ENCODE measurements around the gene TAS2R46.
"Not testable (repeated sequence)": the region's sequence is repeated elsewhere in the genome, so short reads cannot be mapped to it uniquely, and the experiment has no call there.

TAS2R46 gene, protein sequence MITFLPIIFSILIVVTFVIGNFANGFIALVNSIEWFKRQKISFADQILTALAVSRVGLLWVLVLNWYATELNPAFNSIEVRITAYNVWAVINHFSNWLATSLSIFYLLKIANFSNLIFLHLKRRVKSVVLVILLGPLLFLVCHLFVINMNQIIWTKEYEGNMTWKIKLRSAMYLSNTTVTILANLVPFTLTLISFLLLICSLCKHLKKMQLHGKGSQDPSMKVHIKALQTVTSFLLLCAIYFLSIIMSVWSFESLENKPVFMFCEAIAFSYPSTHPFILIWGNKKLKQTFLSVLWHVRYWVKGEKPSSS

DNA sequence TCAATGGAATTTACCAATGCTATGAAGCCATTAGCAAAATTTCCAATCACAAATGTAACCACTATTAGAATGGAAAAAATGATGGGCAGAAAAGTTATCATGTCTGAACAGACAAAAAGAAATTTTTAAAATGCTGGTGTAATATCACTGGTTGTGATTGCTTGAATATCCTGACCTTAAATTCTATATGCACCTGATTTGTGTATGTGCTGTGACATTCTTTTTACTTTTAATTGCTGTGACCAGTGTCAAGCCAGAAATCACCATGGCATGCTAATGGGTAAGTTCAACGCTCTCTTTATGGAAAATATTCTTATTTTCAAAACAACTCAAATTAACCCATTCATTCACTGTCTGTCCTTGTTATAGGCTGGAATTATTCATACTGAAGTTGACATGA, at the start of gene TAS2R46:
TAS2R46 (minus strand) TSS at position 101 of the 400 bp plus-strand sequence; CDS start at position 101, 0 bp downstream.
- not testable (repeated sequence) for DNase-seq

DNA sequence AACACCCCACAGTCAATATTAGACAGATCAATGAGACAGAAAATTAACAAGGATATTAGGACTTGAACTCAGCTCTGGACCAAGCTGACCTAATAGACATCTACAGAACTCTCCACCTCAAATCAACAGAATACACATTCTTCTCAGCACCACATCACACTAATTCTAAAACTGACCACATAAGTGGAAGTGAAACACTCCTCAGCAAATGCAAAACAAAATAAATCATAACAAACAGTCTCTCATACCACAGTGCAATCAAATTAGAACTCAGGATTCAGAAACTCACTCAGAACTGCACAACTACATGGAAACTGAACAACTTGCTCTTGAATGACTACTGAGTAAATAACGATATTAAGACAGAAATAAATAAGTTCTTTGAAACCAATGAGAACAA, 49.1 kb upstream of the TAS2R46 start:
- not testable (repeated sequence) for DNase-seq

DNA sequence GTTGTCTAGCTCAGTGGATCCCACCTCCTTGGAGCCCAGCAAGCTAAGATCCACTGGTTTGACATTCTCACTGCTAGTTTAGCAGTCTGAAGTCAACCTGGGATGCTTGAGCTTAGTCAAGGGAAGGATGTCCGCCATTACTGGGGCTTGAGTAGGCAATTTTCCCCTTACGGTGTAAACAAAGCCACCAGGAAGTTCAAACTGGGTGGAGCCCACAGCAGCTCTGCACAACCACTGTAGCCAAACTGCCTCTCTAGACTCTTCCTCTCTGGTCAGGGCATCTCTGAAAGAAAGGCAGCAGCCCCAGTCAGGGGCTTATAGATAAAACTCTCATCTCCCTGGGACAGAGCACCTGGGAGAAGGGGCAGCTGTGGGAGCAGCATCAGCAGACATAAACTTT, 46.8 kb upstream of the TAS2R46 start:
- no peak for DNase-seq

DNA sequence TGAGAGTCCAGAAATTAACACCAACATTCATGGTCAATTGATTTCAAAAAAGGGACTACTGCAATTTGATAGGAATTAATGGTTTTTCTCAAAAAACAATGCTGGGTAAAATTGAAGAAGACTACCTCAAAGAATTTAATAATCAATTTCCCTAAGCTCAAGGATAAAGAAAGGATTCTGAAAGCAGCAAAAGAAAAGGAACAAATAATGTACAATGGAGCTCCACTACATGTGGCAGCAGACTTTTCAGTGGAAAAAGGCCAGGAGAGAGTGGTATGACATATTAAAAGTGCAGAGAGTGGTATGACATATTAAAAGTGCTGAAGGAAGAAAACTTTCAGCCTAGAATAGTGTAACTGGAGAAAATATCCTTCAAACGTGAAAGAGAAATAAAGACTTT, 45.6 kb upstream of the TAS2R46 start:
- DNase-seq = no peak

DNA sequence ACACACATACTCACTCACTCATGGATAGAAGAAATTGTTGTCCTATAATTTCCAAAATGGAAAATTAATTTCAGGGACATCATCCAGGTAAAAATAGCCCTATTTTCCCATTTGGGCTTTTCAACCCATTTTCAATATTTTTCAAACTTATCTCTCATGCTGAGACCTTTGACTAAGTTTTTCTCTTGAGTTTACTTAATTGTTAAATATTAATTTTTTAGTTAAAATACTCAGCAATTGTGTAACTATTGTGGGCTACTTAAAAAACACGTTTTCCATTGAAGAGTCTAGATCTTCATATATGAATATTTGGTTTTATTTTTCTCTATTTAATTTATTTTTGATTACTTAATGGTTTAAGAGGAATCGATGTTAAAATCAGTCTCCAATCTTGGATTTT, 44.2 kb upstream of the TAS2R46 start:
- DNase-seq = no peak

DNA sequence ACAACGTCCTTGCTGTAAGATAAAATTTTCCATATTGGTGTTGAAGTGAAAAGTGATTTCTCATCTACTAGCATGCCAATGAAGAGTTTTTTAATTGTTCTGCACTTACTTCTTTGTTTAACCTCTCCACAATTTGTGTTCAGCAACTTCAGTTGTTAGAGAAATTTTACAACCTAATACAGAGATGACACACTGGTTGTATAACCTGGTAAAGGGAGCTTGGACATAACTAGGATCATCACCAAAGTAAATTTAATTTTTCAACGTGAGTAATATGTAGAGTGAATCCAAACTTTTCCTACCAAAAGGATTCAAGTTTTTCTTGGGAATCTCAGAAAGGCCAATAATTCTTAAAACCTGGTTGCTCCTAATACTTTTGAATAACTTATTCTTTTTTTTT, 43.5 kb upstream of the TAS2R46 start:
- no peak for DNase-seq

DNA sequence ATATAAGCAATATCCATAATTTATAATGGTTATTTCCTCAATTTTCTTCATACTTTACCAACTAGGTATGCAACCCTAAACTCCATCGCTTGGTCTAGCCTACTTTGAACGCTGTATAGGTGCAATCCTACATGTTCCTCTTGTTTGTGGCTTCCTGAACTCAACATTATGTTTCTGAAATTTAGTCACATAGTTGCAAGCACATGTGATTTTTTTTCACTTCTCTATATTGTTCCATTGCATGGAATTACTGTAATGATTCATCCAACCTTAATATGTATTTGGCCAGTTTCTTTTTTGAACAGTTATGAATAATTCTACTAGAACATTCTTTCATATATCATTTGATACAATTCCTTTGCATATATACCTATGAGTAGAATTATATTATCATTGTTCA, 32.8 kb upstream of the TAS2R46 start:
- not testable (repeated sequence) for DNase-seq

DNA sequence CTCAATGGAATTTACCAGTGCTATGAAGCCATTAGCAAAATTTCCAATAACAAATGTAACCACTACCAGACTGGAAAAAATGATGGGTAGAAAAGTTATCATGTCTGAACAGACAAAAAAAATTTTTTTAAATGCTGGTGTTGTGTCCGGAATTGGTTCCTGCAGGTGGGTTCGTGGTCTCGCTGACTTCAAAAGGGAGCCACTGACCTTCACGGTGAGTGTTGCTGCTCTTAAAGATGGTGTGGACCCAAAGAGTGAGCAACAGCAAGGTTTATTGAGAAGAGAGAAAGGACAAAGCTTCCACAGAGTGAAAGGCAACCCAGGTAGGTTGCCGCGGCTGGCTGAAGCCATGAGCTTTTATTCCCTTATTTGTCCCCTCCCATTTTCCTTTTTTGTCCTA, 30.0 kb upstream of the TAS2R46 start, which contains the start of gene TAS2R43:
TAS2R43 (minus strand) TSS at position 186 of the 400 bp plus-strand sequence; CDS start at position 102, 84 bp downstream.
- no peak for DNase-seq

DNA sequence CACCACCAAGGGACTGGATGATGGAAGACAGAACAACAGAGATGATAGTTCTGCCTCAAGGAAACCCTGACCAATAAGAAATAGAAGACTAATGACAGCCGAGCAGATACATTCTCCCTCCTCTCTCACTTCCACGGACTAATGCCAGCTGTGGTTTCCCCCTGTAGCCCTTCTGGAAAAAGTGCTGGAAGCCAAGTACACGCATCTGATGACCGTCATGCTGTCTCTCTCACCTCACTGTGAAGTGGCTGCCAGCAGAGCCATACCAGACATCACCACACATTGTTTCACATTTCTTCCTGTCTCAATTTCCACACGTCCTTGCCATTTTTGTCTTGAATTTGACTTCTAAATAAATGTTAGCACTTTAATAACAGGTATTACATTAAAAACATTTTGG, 27.2 kb upstream of the TAS2R46 start:
- no peak for DNase-seq

DNA sequence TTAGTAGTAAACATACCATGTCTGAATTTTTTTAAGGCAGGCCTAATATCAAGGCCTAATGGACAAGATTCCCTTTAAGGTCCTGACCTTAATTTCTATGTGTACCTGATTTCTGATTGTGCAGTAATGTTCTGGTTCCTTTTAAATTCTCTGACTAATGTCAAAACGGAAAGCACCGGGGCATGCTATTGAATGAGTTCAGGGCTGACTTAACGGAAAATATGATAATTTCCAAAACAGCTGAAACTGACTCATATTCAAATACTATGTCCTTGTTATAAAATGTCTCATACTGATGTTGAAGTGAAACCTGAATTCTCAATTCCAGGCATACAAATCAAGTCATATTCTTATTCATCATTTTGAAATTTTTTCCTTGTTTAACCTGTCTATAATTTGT, 23.3 kb upstream of the TAS2R46 start:
- peak; percentile 59 for DNase-seq

DNA sequence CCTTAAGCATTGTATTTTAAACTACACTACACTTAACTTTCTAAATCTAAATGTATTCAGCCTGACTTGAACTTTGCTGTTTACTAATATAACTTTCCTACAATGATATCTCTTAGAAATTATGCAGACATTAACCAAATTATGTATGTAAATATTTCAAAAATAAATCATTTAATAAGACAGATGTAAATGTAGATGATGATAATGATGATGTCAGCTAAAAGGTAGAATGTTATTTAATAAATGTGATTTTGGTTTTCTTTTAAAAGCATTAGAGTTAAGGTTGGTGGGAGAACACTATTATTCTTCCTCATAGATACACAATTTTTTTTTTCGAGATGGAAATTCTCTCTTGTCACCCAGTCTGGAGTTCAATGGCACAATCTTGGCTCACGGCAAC, 19.9 kb upstream of the TAS2R46 start:
- DNase-seq = no peak

DNA sequence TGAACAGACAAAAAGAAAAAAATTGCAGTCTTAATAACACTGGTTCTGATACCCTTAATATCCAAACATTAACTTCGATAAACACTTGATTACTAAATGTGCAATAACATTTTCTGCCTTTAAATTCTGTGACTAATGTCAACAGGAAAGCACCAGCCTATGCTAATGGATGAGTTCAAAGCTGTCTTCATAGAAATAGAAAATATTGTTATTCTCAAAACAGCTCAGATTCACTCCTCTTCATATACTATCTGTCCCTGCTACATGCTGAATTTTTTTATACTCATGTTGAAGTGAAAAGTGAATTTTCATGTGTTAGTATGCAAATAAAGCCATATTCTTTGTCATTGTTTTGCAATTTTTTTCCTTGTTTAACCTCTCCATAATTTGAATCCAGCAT, 16.2 kb upstream of the TAS2R46 start:
- no peak for DNase-seq

DNA sequence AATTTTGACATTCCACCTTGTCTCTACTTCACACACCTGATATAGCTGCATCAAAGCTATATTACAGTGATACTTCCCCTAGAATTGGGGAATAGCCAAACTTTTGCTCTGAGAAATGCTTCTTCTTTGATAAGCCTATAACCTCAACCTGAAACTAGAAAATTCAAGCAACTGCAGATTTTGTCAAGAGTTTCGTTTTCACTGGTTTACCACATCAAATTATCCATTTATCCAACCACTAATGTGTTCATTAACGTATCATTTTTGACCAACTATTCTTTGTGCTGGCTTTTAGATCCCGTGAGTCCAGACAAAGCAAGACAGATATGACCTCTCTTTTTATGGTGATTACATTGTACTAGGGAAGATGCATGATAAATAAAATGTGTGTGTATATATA, 13.5 kb upstream of the TAS2R46 start:
- no peak for DNase-seq

DNA sequence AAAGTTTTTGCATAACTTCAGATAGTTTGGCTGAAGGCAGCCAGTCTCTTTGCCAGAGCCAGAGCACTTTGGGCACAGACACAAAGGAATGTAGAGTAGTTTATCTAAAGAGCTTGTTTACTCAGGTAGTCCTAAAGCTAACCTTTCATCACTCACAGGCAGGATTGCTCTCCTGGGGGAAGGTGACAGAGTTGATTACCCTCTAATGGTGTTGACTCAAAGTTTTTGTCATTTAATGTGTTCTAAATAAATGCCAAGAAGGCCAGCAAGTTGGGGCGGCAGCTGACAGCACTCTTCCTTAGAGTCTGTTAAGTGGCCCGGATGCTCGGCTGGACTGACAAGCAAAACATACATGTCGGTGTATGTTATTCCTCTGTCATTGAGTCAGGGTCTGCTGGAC, 9.3 kb upstream of the TAS2R46 start:
- DNase-seq = no peak

DNA sequence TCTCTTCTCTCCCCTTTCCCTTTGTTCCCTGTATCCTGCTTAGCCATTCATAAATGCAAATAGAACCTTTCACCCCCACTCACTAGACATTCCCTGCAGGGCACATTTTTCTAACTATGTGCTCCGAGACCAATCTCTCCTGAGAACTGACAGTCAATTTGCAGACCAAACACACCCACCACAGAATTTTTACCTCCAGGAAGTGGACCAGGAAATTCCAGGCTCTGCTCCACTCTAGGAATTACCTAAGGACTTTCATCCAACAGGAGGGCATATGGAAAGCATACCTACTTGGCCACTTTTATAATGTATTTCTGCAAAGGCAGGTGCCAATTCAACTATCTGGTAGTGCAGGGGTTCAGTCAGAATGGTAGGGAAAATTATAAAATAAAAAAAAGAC, 8.9 kb upstream of the TAS2R46 start:
- no peak for DNase-seq

DNA sequence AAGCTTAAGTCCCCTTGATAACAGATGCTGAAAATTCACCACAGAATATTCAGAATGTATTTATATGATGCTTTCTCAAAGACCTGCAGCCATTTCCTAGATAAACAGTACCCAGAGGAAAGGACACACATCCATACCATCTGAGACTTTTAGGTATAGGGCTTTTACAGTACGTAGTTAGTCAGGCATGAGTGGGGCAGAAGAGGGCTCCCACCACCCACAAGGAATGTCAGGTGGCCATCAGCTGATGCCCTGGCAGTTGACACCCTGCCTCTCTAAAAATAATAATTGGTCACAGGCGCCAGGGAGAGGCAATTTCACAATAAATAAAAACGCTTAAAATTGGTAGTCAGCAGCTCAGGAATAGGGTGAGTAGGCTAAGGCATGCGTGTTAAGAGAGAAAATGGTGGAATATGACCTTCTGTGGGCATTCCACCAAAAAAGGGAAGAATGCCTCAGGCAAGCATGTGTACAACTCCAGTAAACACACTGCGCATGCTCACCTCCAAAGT, 7.8 kb upstream of the TAS2R46 start:
- DNase-seq = no peak

DNA sequence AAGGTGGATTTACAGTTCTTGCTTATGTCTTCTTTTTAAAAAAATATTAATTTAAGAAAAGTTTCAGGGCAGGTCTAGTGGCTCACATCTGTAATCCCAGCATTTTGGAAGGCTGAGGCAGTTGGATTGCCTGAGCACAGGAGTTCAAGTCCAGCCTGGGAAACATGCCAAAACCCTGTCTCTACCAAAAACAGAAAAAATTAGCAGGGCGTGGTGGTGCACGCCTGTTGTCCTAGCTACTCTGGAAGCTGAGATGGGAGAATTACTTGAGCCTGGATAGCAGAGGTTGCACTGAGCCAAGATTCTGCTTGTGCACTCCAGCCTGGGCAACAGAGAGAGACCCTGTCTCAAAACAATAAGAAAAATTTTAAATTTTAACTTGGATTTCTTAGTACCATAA, 5.4 kb upstream of the TAS2R46 start:
- DNase-seq = no peak

DNA sequence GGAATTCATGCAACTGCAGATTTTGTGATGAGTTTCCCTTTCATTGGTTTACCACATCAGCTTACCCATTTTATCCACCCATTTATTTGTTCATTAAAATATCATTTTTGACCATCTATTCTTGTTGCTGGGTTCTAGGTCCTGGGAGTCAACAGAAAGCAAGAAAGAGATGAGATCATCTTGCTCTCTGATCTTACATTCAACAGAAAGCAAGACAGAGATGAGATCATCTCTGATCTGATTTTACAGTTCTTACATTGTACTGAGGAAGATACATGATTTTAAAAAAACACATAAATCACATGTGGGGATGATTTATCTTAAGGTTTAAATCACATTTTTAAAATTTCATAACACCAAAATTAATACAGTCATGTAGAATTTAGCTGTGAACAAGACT, 2.3 kb downstream of the TAS2R46 start:
- DNase-seq = no peak

DNA sequence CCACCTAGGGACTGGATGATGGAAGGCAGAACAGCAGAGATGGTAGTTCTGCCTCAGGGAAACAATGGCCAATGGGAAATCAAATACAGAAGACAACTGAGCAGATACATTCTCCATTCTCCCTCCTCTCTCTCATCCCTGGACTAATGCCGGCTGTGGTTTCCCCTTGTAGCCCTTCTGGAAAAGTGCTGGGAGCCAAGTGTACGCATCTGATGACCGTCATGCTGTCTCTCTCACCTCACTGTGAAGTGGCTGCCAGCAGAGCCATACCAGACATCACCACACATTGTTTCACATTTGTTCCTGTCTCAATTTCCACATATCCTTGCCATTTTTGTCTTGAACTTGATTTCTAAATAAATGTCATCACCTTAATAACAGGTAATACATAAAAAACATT, 3.1 kb downstream of the TAS2R46 start:
- no peak for DNase-seq

DNA sequence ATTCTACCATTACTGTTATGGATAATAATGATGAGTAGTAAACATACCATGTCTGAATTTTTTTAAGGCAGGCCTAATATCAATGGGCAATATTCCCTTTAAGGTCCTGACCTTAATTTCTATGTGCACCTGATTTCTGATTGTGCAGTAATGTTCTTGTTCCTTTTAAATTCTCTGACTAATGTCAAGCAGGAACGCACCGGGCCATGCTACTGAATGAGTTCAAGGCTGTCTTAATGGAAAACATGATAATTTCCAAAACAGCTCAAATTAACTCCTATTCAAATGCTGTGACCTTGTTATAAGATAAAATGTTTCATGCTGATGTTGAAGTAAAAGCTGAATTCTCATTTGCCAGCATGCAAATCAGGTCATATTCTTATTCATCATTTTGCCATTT, 6.8 kb downstream of the TAS2R46 start:
- DNase-seq = no peak

DNA sequence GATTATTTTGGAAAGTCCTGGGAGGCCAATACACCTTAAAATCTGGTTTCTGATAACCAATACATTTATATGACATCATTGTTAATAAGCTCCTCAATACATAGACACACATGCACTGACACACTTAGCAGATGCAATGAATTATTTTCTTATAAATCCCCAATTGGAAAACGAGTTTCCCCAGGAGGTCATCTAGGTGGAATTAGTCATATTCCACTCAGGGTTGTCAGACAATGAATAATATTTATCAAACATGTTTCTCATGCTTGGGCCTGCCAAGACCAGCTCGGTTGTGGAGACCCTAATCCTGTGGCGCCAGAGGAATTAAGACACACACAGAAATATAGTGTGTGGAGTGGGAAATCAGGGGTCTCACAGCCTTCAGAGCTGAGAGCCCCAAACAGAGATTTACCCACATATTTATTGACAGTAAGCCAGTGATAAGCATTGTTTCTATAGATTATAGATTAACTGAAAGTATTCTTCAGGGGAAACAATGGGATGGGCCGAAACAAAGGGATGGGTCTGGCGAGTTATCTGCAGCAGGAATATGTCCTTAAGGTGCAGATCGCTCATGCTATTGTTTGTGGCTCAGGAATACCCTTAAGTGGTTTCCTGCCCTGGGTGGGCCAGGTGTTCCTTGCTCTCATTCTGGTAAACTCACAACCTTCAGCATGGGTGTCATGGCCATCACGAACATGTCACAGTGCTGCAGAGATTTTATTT, 12.1 kb downstream of the TAS2R46 start:
- DNase-seq = not testable (repeated sequence)

DNA sequence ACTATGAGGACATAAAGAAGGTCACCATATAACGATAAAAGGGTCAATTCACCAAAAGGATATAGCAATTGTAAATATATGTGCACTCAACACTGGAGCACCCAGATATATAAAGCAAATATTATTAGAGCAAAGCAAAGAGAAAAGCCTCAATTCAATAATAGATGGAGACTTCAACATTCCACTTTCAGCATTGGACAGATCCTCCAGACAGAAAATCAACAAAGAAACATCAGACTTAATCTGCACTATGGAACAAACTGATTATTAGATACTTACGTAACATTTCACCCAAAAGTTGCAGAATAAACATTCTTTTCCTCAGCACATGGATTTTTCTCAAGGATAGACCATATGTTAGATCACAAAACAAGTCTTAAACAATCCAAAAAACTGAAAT, 20.7 kb downstream of the TAS2R46 start:
- DNase-seq = not testable (repeated sequence)

DNA sequence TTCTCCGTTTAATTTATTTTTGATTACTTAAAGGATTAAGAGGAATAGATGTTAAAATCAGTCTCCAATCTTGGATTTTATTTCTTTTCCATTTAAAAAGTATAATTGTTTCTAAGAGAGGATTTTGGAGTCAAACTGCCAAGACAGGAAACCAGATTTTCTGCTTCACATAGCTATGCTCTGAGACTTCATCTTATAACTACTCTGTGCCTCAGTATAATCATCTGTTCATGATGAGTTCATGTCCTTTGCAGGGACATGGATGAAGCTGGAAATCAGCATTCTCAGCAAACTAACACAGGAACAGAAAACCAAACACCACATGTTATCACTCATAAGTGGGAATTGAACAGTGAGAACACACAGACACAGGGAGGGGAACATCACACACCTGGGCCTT, 21.9 kb downstream of the TAS2R46 start:
- DNase-seq = no peak

DNA sequence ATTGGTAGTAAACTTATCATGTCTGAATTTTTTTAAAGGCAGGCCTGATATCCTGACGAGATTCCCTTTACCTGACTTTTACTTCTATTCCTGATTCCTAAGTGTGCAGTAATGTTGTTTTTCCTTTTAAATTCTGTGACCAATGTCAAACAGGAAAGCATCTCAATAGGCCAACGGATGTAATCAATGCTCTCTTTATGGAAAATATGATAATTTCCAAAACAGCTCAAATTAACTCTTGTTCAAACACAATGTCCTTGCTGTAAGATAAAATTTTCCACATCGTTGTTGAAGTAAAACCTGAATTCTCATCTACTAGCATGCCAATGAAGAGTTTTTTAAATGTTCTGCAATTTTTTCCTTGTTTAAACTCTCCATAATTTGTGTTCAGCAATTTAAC, 22.9 kb downstream of the TAS2R46 start:
- no peak for DNase-seq
